ENCODE results near the gene COL4A4.

The COL4A4 gene

GRCh38 chr2:227013330-227013729 is 150.7 kb downstream of the COL4A4 start:
- no peak for TF ChIP-seq ZNF274 (IDR thresholded peaks at IDR 0.05; ENCODE audit: low read depth, low read length)
- no peak overlapping the region for H3K4me3 ChIP-seq (ENCODE audit: low read length)

- H3K4me3 ChIP-seq (ENCODE audit: low read length), result no peak overlapping the region
- no peak for TF ChIP-seq ZNF274 (IDR thresholded peaks at IDR 0.05; ENCODE audit: low read depth, low read length)
Observed at GRCh38 chr2:227010433-227010832, 153.6 kb downstream of the COL4A4 start.

- no peak for TF ChIP-seq ZNF274 (IDR thresholded peaks at IDR 0.05; ENCODE audit: low read depth, low read length)
Observed at GRCh38 chr2:227007940-227008339, 156.1 kb downstream of the COL4A4 start.

GRCh38 chr2:227007148-227007547 is 156.9 kb downstream of the COL4A4 start:
- no peak for TF ChIP-seq ZNF274 (IDR thresholded peaks at IDR 0.05; ENCODE audit: low read depth, low read length)
- no peak overlapping the region for H3K4me3 ChIP-seq (ENCODE audit: low read length)

More at GRCh38 chr2:227007940-227008339, 156.1 kb downstream of the COL4A4 start:
- no peak overlapping the region for H3K4me3 ChIP-seq (ENCODE audit: low read length)

GRCh38 chr2:227006189-227006897 is 157.7 kb downstream of the COL4A4 start:
- H3K4me3 ChIP-seq (ENCODE audit: low read length), result no peak overlapping the region
- no peak for TF ChIP-seq ZNF274 (IDR thresholded peaks at IDR 0.05; ENCODE audit: low read depth, low read length)

GRCh38 chr2:227004482-227004881 is 159.5 kb downstream of the COL4A4 start:
- TF ChIP-seq ZNF274 (IDR thresholded peaks at IDR 0.05; ENCODE audit: low read depth, low read length), result no peak
- no peak overlapping the region for H3K4me3 ChIP-seq (ENCODE audit: low read length)

- H3K4me3 ChIP-seq (ENCODE audit: low read length), result no peak overlapping the region
Observed at GRCh38 chr2:227000123-227000522, 163.9 kb downstream of the COL4A4 start.

GRCh38 chr2:226999661-227000060 is 164.3 kb downstream of the COL4A4 start:
- TF ChIP-seq ZNF274 (IDR thresholded peaks at IDR 0.05; ENCODE audit: low read depth, low read length), result no peak
- no peak overlapping the region for H3K4me3 ChIP-seq (ENCODE audit: low read length)

More at GRCh38 chr2:227000123-227000522, 163.9 kb downstream of the COL4A4 start:
- TF ChIP-seq ZNF274 (IDR thresholded peaks at IDR 0.05; ENCODE audit: low read depth, low read length), result no peak

GRCh38 chr2:226995625-226996041 is 168.4 kb downstream of the COL4A4 start:
- H3K4me3 ChIP-seq (ENCODE audit: low read length), result no peak overlapping the region
- TF ChIP-seq ZNF274 (IDR thresholded peaks at IDR 0.05; ENCODE audit: low read depth, low read length), result no peak

GRCh38 chr2:226994775-226995174 is 169.2 kb downstream of the COL4A4 start:
- TF ChIP-seq ZNF274 (IDR thresholded peaks at IDR 0.05; ENCODE audit: low read depth, low read length), result no peak
- H3K4me3 ChIP-seq (ENCODE audit: low read length), result no peak overlapping the region

GRCh38 chr2:226993171-226993570 is 170.8 kb downstream of the COL4A4 start:
- TF ChIP-seq ZNF274 (IDR thresholded peaks at IDR 0.05; ENCODE audit: low read depth, low read length), result no peak
- H3K4me3 ChIP-seq (ENCODE audit: low read length), result no peak overlapping the region

GRCh38 chr2:226991663-226992062 is 172.3 kb downstream of the COL4A4 start:
- no peak overlapping the region for H3K4me3 ChIP-seq (ENCODE audit: low read length)
- TF ChIP-seq ZNF274 (IDR thresholded peaks at IDR 0.05; ENCODE audit: low read depth, low read length), result no peak

GRCh38 chr2:226985583-226985946 is 178.4 kb downstream of the COL4A4 start:
- no peak for TF ChIP-seq ZNF274 (IDR thresholded peaks at IDR 0.05; ENCODE audit: low read depth, low read length)
- no peak overlapping the region for H3K4me3 ChIP-seq (ENCODE audit: low read length)

- no peak overlapping the region; the same call in 1 of the 2 replicates for H3K4me3 ChIP-seq (ENCODE audit: low read length)
- TF ChIP-seq ZNF274 (IDR thresholded peaks at IDR 0.05; ENCODE audit: low read depth, low read length), result no peak
Observed at GRCh38 chr2:226984750-226985582, 179.0 kb downstream of the COL4A4 start.
